Measurements from ENCODE around the gene IDH2.

Gene IDH2

DNA sequence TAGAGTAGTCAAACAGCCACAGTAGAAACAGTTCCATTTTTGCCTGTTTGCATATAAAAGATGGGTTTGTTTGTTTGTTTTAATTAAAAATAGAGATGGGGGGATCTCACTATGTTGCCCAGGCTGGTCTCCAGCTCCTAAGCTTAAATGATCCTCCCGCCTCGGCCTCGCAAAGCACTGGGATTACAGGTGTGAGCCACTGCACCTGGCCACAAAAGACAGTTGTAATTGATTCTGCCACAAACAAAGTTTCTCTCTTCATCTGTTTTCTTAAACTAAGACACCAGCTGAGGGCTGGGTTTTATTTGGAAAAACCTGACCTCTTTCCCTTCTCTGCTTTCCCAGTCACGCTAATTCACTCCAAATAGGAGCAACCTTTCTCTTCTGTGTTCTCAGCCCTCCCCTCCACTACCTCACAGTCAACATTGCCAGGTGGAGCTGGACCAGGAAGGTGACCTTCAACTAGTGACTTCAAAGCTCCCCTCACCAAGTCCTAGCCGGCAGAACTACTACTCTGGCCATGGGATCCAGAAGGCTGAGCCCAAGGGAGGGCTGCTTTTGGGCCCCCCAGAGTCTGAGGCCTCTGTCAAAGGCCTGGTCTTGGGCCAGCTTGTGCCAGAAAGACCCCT is 1.5 kb upstream of the IDH2 start:
- TF ChIP-seq SIN3A (IDR thresholded peaks at IDR 0.05; ENCODE audit: borderline replicate concordance, insufficient read depth, low read length) (no peak), FOXP2 (optimal IDR thresholded peaks at IDR 0.05; ENCODE audit: borderline replicate concordance, extremely low read depth, extremely low read length, insufficient read depth) (no peak), POLR2AphosphoS5 (IDR thresholded peaks at IDR 0.05; ENCODE audit: low read depth, low read length) (no peak), TAF1 (IDR thresholded peaks at IDR 0.05; ENCODE audit: borderline replicate concordance, insufficient read depth, low read length) (no peak)
- TF ChIP-seq, protein P1, sequence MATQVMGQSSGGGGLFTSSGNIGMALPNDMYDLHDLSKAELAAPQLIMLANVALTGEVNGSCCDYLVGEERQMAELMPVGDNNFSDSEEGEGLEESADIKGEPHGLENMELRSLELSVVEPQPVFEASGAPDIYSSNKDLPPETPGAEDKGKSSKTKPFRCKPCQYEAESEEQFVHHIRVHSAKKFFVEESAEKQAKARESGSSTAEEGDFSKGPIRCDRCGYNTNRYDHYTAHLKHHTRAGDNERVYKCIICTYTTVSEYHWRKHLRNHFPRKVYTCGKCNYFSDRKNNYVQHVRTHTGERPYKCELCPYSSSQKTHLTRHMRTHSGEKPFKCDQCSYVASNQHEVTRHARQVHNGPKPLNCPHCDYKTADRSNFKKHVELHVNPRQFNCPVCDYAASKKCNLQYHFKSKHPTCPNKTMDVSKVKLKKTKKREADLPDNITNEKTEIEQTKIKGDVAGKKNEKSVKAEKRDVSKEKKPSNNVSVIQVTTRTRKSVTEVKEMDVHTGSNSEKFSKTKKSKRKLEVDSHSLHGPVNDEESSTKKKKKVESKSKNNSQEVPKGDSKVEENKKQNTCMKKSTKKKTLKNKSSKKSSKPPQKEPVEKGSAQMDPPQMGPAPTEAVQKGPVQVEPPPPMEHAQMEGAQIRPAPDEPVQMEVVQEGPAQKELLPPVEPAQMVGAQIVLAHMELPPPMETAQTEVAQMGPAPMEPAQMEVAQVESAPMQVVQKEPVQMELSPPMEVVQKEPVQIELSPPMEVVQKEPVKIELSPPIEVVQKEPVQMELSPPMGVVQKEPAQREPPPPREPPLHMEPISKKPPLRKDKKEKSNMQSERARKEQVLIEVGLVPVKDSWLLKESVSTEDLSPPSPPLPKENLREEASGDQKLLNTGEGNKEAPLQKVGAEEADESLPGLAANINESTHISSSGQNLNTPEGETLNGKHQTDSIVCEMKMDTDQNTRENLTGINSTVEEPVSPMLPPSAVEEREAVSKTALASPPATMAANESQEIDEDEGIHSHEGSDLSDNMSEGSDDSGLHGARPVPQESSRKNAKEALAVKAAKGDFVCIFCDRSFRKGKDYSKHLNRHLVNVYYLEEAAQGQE (IDR thresholded peaks at IDR 0.05; ENCODE audit: insufficient read depth in 1 of 2, low read depth in 2 of 2, low read length in 2 of 2), result no peak

DNA sequence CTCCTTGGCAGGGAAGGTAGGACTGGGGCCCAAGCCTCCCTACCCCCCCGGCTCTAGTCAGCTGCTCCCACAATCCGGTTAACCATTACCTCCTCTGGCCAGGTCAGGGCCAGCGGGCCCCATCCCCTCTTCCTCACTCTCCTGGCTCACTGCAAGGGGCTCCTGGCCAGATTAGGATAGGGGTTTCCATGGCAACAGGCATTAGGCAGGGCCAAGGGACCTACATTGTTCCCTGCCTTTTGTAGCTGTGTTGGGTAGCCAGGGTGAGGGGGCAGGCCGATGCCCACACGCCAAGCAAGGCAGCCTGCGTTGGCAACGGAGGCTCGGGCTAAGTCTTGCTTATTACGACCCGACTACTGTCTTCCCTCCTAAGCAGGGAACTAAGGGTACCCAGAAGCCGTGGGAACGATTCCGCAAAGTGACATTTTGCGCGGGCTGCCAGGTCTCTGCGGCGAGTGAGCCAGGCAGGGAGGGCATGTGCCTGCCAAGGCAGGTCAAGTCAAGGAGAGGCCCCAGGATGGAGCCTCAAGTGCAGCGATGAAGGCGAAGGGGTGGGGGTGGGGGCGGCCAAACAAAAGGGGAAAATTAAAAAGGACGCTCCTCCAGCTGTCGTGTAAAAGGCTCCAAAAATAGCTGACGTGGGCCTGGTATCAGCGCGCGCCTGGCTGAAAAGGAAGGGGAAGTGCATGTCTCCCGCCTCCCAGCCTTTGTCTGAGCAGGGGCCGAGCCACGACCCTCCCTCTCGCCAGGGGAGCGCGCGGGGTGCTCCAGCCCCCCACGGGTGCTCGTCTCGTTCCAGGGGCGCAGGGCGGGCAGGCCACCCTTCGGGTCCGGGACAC is 919 bp downstream of the IDH2 start:
- no peak for TF ChIP-seq TAF1 (IDR thresholded peaks at IDR 0.05; ENCODE audit: borderline replicate concordance, insufficient read depth, low read length)

DNA sequence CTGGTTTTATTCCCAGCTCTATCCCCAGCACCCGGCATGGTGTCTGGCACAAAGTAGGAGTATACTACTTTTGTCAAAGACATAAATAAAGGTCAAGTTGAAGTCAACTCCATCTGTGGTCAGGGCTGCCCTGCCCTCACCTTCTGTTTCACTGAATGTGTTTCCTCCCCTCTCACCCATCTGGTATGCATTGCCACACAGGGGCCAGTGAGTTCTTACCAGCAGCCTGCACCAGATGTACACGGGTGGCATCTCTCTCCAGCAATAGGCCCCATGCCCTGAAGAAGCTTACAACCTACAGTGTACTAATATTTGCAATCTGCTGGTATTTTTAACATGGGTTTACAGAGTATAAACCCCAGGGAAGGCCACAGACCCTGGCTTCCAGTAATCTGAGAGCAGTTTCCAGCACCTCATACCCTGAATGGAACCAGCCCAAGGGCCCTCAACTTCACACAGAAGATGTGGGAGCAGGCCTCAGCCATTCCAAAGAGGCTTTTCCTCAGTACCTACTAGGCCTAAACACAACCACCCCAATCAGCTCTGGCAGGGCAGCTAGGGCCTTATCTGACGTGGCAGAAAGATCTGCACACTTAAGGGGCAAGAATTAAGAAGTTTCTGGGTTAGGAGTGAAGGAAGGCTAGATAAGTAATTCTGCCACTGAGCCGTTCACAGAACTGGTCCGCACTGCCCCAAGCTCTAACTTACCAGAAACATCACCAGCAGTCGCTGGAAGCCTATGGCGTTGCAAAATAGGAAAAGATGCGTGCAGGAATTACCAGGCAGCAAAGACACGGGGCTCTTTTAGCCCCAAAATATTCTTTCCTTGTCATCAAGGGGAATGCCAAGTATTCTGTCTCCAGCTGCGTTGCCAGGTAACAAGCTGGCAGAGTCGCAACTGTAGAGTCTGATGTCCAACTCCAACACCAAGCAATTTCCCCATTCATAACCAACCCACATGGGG is 2.1 kb downstream of the IDH2 start:
- TF ChIP-seq, protein P1 (IDR thresholded peaks at IDR 0.05; ENCODE audit: insufficient read depth in 1 of 2, low read depth in 2 of 2, low read length in 2 of 2), result no peak
- TF ChIP-seq POLR2AphosphoS5 (IDR thresholded peaks at IDR 0.05; ENCODE audit: low read depth, low read length) (no peak), FOXP2 (optimal IDR thresholded peaks at IDR 0.05; ENCODE audit: borderline replicate concordance, extremely low read depth, extremely low read length, insufficient read depth) (no peak), SIN3A (IDR thresholded peaks at IDR 0.05; ENCODE audit: borderline replicate concordance, insufficient read depth, low read length) (no peak), TAF1 (IDR thresholded peaks at IDR 0.05; ENCODE audit: borderline replicate concordance, insufficient read depth, low read length) (no peak)

DNA sequence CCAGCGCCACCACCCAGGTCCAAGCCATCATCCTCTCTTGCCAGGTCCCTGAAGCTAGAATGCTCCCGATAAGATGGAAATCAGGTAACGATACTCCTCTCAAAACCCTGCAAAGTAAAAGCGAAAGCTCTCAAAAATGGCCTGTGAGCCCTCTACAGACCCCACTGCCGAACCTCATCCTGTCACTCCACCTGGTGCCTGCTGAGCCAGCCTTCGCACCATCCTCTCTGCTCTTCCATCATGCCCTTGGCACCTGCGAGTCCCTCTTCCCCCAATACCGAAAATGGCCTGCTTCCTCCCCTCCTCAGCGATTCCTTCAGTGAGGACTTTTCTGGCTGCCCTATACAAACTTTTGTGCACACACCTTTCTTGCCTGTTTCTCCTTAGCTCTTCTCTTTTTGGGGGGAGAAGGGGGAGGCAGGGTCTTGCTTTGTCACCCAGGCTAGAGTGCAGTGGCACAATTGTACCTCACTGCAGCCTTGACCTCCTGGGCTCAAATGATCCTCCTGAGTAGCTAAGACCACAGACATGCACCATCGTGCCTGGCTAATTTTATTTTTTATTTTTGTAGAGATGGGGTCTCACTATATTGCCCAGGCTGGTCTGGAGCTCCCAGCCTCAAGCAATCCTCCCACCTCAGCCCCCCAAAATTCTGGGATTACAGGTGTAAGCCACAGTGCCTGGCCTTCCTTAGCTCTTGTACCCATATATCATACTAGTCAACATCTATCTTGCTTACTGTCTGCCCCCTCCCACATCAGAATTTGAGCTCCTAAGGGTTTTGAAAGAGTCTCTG is 3.0 kb downstream of the IDH2 start:
- TF ChIP-seq TAF1 (IDR thresholded peaks at IDR 0.05; ENCODE audit: borderline replicate concordance, insufficient read depth, low read length) (no peak), POLR2AphosphoS5 (IDR thresholded peaks at IDR 0.05; ENCODE audit: low read depth, low read length) (no peak), SIN3A (IDR thresholded peaks at IDR 0.05; ENCODE audit: borderline replicate concordance, insufficient read depth, low read length) (no peak)

DNA sequence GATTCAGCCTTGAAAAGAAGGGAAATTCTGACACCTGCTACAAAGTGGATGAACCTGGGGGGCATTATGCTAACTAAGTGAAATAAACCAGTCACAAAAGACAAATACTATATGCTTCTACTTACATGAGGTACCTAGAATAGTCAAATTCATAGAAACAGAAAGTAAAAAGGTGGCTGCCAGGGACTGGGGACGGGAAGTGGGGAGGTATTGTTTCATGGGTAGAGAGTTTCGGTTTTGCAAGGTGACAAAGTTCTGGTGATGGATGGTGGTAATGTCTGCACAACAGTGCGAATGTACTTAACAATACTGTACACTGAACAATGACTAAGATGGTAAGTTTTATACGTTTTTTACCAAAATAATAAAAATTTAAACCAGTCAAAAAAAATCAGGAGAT is 4.8 kb downstream of the IDH2 start:
- TF ChIP-seq SIN3A (IDR thresholded peaks at IDR 0.05; ENCODE audit: borderline replicate concordance, insufficient read depth, low read length) (no peak), TAF1 (IDR thresholded peaks at IDR 0.05; ENCODE audit: borderline replicate concordance, insufficient read depth, low read length) (no peak), POLR2AphosphoS5 (IDR thresholded peaks at IDR 0.05; ENCODE audit: low read depth, low read length) (no peak)
- TF ChIP-seq, protein P1 (IDR thresholded peaks at IDR 0.05; ENCODE audit: insufficient read depth in 1 of 2, low read depth in 2 of 2, low read length in 2 of 2), result no peak

Data from PFSK-1 (cell line).